ENCODE measurements around the gene BRIP1.

DNA sequence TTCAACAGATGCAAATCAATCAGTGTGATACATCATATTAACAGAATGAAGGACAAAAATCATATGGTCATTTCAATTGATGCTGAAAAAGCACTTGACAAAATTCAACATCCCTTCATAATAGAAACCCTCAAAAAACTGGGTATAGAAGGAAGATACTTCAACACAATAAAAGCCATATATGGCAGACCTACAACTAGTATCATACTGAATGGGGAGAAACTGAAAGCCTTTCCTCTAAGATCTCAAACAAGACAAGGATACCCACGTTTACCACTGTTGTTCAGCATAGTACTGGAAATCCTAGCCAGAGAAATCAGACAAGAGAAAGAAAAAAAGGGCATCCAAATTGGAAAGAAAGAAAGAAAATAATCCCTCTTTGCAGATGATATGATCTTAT lies 225.2 kb downstream of the BRIP1 start:
- TF ChIP-seq POLR2A (IDR thresholded peaks at IDR 0.05; ENCODE audit: low read depth, low read length) (no peak), CEBPB (IDR thresholded peaks at IDR 0.05; ENCODE audit: borderline replicate concordance in 1 of 2, low read depth in 2 of 2, low read length in 2 of 2) (no peak), SMAD1 (IDR thresholded peaks at IDR 0.05; ENCODE audit: low read depth, partially characterized antibody) (no peak), ZNF207 (IDR thresholded peaks at IDR 0.05; ENCODE audit: borderline replicate concordance) (no peak), BMI1 (IDR thresholded peaks at IDR 0.05; ENCODE audit: borderline replicate concordance) (no peak)
- TF ChIP-seq, protein P1, sequence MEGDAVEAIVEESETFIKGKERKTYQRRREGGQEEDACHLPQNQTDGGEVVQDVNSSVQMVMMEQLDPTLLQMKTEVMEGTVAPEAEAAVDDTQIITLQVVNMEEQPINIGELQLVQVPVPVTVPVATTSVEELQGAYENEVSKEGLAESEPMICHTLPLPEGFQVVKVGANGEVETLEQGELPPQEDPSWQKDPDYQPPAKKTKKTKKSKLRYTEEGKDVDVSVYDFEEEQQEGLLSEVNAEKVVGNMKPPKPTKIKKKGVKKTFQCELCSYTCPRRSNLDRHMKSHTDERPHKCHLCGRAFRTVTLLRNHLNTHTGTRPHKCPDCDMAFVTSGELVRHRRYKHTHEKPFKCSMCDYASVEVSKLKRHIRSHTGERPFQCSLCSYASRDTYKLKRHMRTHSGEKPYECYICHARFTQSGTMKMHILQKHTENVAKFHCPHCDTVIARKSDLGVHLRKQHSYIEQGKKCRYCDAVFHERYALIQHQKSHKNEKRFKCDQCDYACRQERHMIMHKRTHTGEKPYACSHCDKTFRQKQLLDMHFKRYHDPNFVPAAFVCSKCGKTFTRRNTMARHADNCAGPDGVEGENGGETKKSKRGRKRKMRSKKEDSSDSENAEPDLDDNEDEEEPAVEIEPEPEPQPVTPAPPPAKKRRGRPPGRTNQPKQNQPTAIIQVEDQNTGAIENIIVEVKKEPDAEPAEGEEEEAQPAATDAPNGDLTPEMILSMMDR (IDR thresholded peaks at IDR 0.05 in 2 of 3, conservative IDR thresholded peaks at IDR 0.05 in 1 of 3; ENCODE audit: control insufficient read depth in 2 of 3, extremely low read depth in 1 of 3, insufficient read depth in 1 of 3, low read depth in 3 of 3, low read length in 3 of 3), result no peak
